HepG2 (cell line): ENCODE measurements around the gene DOK4. TPM values are rescaled to one million over a fixed set of nuclear protein-coding genes. Genes with fewer than 3 reads are reported as not detected.

Source experiments
- AHR ChIP-seq: IDR thresholded peaks from 2 replicates; pipeline ENCODE4 v1.6.1; 2018; ENCODE audit warnings: missing genetic modification reagents, missing compliant biosample characterization
- BCL6 ChIP-seq: IDR thresholded peaks from 2 replicates; pipeline ENCODE4 v1.6.1; 2016; ENCODE audit warnings: missing genetic modification reagents, missing compliant biosample characterization
- CCDC6 ChIP-seq: sonication (generic); formaldehyde crosslinking; IDR thresholded peaks from 2 replicates; pipeline ENCODE4 v1.8.1; 2022; ENCODE audit warnings: mild to moderate bottlenecking, missing genetic modification reagents, moderate library complexity
- CENPX ChIP-seq: sonication (generic); formaldehyde crosslinking; IDR thresholded peaks from 2 replicates; pipeline ENCODE4 v1.9.0; 2021; ENCODE audit warnings: mild to moderate bottlenecking, missing genetic modification reagents, moderate library complexity
- HOXA9 ChIP-seq: sonication (generic); formaldehyde crosslinking; IDR thresholded peaks from 2 replicates; pipeline ENCODE4 v1.8.1; 2022; ENCODE audit warnings: missing genetic modification reagents, mild to moderate bottlenecking, moderate library complexity, borderline replicate concordance
- KMT2A ChIP-seq: sonication (generic); formaldehyde crosslinking; IDR thresholded peaks from 2 replicates; pipeline ENCODE4 v1.4.0; 2020; ENCODE audit warnings: missing genetic modification reagents
- MAZ ChIP-seq, 2 experiments: sonication (generic) in 1 of 2; formaldehyde crosslinking in 1 of 2; IDR thresholded peaks; 2 replicates each; pipeline versions ENCODE4 v1.5.0 to v1.6.1; 2012 to 2020; ENCODE audit warnings: low read depth in 2 of 2, mild to moderate bottlenecking in 2 of 2, borderline replicate concordance in 1 of 2, improper control_type of control experiment in 1 of 2, low read length in 1 of 2, missing genetic modification reagents in 1 of 2, moderate library complexity in 1 of 2
- NKX3-1 ChIP-seq: sonication (generic); formaldehyde crosslinking; IDR thresholded peaks from 2 replicates; pipeline ENCODE4 v1.5.0; 2020; ENCODE audit warnings: missing genetic modification reagents
- NRL ChIP-seq: sonication (generic); formaldehyde crosslinking; IDR thresholded peaks from 2 replicates; pipeline ENCODE4 v1.5.0; 2020; ENCODE audit warnings: missing genetic modification reagents, mild to moderate bottlenecking, moderate library complexity, borderline replicate concordance
- PAX8 ChIP-seq: sonication (generic); formaldehyde crosslinking; IDR thresholded peaks from 2 replicates; pipeline ENCODE4 v1.8.0; 2022; ENCODE audit warnings: mild to moderate bottlenecking, missing genetic modification reagents, borderline replicate concordance
- PHF8 ChIP-seq: sonication (generic); formaldehyde crosslinking; IDR thresholded peaks from 2 replicates; pipeline ENCODE4 v1.5.0; 2020; ENCODE audit warnings: missing genetic modification reagents
- POGZ ChIP-seq: sonication (generic); formaldehyde crosslinking; IDR thresholded peaks from 2 replicates; pipeline ENCODE4 v1.4.0; 2020; ENCODE audit warnings: mild to moderate bottlenecking, missing genetic modification reagents
- RBM22 ChIP-seq: fragments of 200-400 bp; formaldehyde crosslinking; optimal IDR thresholded peaks from 2 replicates; pipeline ENCODE3; 2017; ENCODE audit warnings: mild to moderate bottlenecking, low read length, moderate library complexity
- SOX5 ChIP-seq: IDR thresholded peaks from 2 replicates; pipeline ENCODE4 v1.6.1; 2016; ENCODE audit warnings: borderline replicate concordance
- XBP1 ChIP-seq: sonication (generic); formaldehyde crosslinking; IDR thresholded peaks from 2 replicates; pipeline ENCODE4 v1.5.0; 2020; ENCODE audit warnings: missing genetic modification reagents
- ZBTB42 ChIP-seq: sonication (generic); formaldehyde crosslinking; IDR thresholded peaks from 2 replicates; pipeline ENCODE4 v1.5.0; 2020; ENCODE audit warnings: mild to moderate bottlenecking, missing genetic modification reagents
- ZFP36L1 ChIP-seq: sonication (generic); formaldehyde crosslinking; IDR thresholded peaks from 2 replicates; pipeline ENCODE4 v1.8.0; 2022; ENCODE audit warnings: mild to moderate bottlenecking, missing genetic modification reagents, moderate library complexity
- ZFP41 ChIP-seq: sonication (generic); formaldehyde crosslinking; IDR thresholded peaks from 2 replicates; pipeline ENCODE4 v1.4.0; 2020; ENCODE audit warnings: mild to moderate bottlenecking, missing genetic modification reagents, borderline replicate concordance
- ZNF484 ChIP-seq: sonication (generic); formaldehyde crosslinking; IDR thresholded peaks from 2 replicates; pipeline ENCODE4 v1.5.1; 2020; ENCODE audit warnings: mild to moderate bottlenecking, low read depth, missing genetic modification reagents, borderline replicate concordance
- ZNF788 ChIP-seq: sonication (generic); formaldehyde crosslinking; IDR thresholded peaks from 2 replicates; pipeline ENCODE4 v1.5.0; 2020; ENCODE audit warnings: mild to moderate bottlenecking, missing genetic modification reagents, borderline replicate concordance
- ZNF83 ChIP-seq: sonication (generic); formaldehyde crosslinking; IDR thresholded peaks from 2 replicates; pipeline ENCODE4 v1.4.0; 2020; ENCODE audit warnings: missing genetic modification reagents, mild to moderate bottlenecking, borderline replicate concordance
- polyA plus RNA-seq, 8 experiments: library from polyadenylated mRNA; depleted of rRNA in 3 of 8; stranded (reverse) in 7 of 8; unstranded in 1 of 8; fragments of >200 nt; fragmentation: Illumina TruSeq in 4 of 8; extraction: Trizol in 4 of 8; gene quantifications; 2 replicates each; pipeline versions ENCODE4 v1.2.1 to v1.2.3, GENCODE V29; 2011 to 2016; ENCODE audit warnings: low read depth in 4 of 8, missing spikeins in 1 of 8, mixed read lengths in 1 of 8; ENCODE audit not compliant: insufficient read depth in 1 of 8
- total RNA-seq, 5 experiments: library from RNA; depleted of rRNA; stranded (reverse); fragments of >200 nt; fragmentation: Illumina TruSeq; extraction: Trizol; gene quantifications; 2 replicates each; pipeline ENCODE4 v1.2.3, GENCODE V29; 2016; ENCODE audit warnings: low read depth in 1 of 5
- TF ChIP-seq, protein P1 (sequence below): sonication (generic); formaldehyde crosslinking; IDR thresholded peaks from 2 replicates; pipeline ENCODE4 v1.5.1; 2020; ENCODE audit warnings: mild to moderate bottlenecking, missing genetic modification reagents, moderate library complexity
- TF ChIP-seq, protein P2 (sequence below): sonication (generic); formaldehyde crosslinking; IDR thresholded peaks from 2 replicates; pipeline ENCODE4 v1.8.0; 2023; ENCODE audit warnings: mild to moderate bottlenecking, missing genetic modification reagents
- TF ChIP-seq, protein P3 (sequence below): sonication (generic); formaldehyde crosslinking; IDR thresholded peaks from 2 replicates; pipeline ENCODE4 v1.4.0; 2020; ENCODE audit warnings: missing genetic modification reagents, mild to moderate bottlenecking, borderline replicate concordance

The DOK4 gene
- total and polyA plus RNA-seq, 2 of the 13 experiments (the other 11 are each of a cell fraction or from before 2014, with no cell fraction given): 52.7 to 70.0 TPM

DNA sequence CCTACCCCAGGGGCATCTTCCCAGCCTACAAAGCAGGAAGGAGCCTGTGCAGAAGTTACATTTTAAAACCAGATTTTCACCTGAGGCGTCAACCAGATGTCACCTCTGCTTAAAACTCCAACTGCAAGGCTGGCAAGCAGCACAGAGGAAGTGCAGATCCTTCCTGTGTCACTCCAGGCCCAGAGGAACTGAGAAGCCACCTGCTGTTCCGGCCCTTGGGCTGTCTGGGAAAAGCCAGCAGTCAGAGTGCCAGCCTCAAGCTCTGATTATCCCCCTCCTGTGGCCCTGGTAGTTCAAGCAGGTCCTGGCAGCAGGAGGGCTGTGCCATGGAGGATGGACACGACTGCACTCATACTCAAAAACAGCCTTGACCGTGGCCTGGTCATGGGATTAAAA is 13.6 kb downstream of the DOK4 start (continued):
- no peak for TF ChIP-seq ZNF484 (CRISPR knock-in tag)
- TF ChIP-seq RBM22: peak; percentile 10
- no peak for TF ChIP-seq HOXA9 (CRISPR knock-in tag)
- no peak for TF ChIP-seq ZFP41 (CRISPR knock-in tag)
- no peak for TF ChIP-seq AHR
- TF ChIP-seq, protein P1, sequence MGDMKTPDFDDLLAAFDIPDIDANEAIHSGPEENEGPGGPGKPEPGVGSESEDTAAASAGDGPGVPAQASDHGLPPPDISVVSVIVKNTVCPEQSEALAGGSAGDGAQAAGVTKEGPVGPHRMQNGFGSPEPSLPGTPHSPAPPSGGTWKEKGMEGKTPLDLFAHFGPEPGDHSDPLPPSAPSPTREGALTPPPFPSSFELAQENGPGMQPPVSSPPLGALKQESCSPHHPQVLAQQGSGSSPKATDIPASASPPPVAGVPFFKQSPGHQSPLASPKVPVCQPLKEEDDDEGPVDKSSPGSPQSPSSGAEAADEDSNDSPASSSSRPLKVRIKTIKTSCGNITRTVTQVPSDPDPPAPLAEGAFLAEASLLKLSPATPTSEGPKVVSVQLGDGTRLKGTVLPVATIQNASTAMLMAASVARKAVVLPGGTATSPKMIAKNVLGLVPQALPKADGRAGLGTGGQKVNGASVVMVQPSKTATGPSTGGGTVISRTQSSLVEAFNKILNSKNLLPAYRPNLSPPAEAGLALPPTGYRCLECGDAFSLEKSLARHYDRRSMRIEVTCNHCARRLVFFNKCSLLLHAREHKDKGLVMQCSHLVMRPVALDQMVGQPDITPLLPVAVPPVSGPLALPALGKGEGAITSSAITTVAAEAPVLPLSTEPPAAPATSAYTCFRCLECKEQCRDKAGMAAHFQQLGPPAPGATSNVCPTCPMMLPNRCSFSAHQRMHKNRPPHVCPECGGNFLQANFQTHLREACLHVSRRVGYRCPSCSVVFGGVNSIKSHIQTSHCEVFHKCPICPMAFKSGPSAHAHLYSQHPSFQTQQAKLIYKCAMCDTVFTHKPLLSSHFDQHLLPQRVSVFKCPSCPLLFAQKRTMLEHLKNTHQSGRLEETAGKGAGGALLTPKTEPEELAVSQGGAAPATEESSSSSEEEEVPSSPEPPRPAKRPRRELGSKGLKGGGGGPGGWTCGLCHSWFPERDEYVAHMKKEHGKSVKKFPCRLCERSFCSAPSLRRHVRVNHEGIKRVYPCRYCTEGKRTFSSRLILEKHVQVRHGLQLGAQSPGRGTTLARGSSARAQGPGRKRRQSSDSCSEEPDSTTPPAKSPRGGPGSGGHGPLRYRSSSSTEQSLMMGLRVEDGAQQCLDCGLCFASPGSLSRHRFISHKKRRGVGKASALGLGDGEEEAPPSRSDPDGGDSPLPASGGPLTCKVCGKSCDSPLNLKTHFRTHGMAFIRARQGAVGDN (CRISPR knock-in tag): peak; percentile 54; the same call in 1 of the 2 replicates
- TF ChIP-seq, protein P2, sequence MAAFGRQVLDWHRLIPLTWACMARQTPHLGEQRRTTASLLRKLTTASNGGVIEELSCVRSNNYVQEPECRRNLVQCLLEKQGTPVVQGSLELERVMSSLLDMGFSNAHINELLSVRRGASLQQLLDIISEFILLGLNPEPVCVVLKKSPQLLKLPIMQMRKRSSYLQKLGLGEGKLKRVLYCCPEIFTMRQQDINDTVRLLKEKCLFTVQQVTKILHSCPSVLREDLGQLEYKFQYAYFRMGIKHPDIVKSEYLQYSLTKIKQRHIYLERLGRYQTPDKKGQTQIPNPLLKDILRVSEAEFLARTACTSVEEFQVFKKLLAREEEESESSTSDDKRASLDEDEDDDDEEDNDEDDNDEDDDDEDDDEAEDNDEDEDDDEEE: 0 out of 2 replicates have a peak, but pooled peaks have one; percentile 37
- peak; percentile 54 for TF ChIP-seq NRL (CRISPR knock-in tag)
- TF ChIP-seq KMT2A: 0 out of 2 replicates have a peak, but pooled peaks have one; percentile 5
- TF ChIP-seq BCL6 (CRISPR knock-in tag): no peak
- no peak for TF ChIP-seq POGZ (CRISPR knock-in tag)
- TF ChIP-seq ZBTB42 (CRISPR knock-in tag): no peak
- no peak for TF ChIP-seq NKX3-1 (CRISPR knock-in tag)
- no peak for TF ChIP-seq ZFP36L1 (CRISPR knock-in tag)
- 0 out of 2 replicates have a peak, but pooled peaks have one; percentile 34 for TF ChIP-seq ZNF788 (CRISPR knock-in tag)
- no peak for TF ChIP-seq PAX8 (CRISPR knock-in tag)
- TF ChIP-seq XBP1 (CRISPR knock-in tag): no peak
- TF ChIP-seq CCDC6 (CRISPR knock-in tag): no peak
- TF ChIP-seq PHF8 (CRISPR knock-in tag): no peak
- TF ChIP-seq ZNF83 (CRISPR knock-in tag): no peak
- TF ChIP-seq SOX5 (CRISPR knock-in tag): no peak
- TF ChIP-seq MAZ (IDR thresholded peaks at IDR 0.05; ENCODE audit: borderline replicate concordance, low read depth, low read length): no peak
- TF ChIP-seq MAZ (CRISPR knock-in tag; IDR thresholded peaks at IDR 0.05; ENCODE audit: low read depth): no peak
- TF ChIP-seq, protein P3, sequence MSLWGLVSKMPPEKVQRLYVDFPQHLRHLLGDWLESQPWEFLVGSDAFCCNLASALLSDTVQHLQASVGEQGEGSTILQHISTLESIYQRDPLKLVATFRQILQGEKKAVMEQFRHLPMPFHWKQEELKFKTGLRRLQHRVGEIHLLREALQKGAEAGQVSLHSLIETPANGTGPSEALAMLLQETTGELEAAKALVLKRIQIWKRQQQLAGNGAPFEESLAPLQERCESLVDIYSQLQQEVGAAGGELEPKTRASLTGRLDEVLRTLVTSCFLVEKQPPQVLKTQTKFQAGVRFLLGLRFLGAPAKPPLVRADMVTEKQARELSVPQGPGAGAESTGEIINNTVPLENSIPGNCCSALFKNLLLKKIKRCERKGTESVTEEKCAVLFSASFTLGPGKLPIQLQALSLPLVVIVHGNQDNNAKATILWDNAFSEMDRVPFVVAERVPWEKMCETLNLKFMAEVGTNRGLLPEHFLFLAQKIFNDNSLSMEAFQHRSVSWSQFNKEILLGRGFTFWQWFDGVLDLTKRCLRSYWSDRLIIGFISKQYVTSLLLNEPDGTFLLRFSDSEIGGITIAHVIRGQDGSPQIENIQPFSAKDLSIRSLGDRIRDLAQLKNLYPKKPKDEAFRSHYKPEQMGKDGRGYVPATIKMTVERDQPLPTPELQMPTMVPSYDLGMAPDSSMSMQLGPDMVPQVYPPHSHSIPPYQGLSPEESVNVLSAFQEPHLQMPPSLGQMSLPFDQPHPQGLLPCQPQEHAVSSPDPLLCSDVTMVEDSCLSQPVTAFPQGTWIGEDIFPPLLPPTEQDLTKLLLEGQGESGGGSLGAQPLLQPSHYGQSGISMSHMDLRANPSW (CRISPR knock-in tag): no peak
- TF ChIP-seq CENPX: no peak
